Suppressor macrophage treated with lipopolysaccharide for 1 hour (primary cell): Measurements from ENCODE around the gene SLC39A6.
"Not testable (repeated sequence)": the region's sequence is repeated elsewhere in the genome, so short reads cannot be mapped to it uniquely, and the experiment has no call there.

Experiments used
- DNase-seq, 3 donors: peaks; one replicate each; pipeline ENCODE4 v3.0.0-alpha.2; 2020 to 2022

The SLC39A6 gene

GRCh38 chr18:36132756-36133155 lies 3.6 kb upstream of the SLC39A6 start:
- no peak for DNase-seq

GRCh38 chr18:36131692-36132483 lies 2.7 kb upstream of the SLC39A6 start:
- no peak for DNase-seq

GRCh38 chr18:36130883-36131653 lies 1.9 kb upstream of the SLC39A6 start:
- DNase-seq, result no peak

DNA sequence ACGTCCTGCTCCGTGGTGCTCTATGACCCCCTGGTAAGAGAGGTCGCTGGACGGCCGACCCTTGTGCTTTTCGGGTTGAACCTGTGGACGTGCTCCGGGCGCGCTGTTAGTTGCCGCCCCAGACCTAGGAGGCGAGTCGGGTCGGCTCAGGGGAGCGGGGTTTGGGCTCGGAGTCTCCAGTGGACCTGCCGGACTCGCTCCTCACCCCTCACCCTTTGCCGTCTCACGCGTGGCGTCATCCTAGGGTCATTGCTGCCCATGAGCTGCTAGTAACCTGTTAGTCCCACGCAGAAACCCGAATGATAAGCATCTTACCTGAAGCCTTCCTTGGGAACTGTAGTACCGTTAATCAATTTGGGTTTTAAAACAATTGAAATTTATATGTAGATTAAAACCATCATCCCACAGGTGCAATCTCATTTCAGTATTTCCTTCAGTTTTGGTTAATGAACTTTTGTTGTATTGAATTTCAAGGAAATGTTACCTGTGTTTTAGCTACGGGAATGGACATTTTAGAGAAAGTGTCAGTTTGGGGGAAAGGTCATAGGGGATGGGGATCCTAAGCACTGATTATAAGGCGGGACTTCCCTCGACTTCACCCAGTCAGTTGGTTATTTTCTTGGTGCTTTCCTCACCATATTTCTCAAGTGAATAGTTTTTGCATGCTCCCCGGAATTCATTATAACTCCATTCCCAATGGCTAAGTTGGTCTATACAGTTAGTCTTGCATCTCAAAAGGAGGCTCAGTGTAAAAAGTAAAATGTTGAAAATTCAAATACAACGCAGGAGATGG lies 1.1 kb upstream of the SLC39A6 start:
- peak; percentile 42 to 44 (median 44) for DNase-seq

GRCh38 chr18:36128907-36129299 lies 237 bp downstream of the SLC39A6 start:
- DNase-seq, result no peak

DNA sequence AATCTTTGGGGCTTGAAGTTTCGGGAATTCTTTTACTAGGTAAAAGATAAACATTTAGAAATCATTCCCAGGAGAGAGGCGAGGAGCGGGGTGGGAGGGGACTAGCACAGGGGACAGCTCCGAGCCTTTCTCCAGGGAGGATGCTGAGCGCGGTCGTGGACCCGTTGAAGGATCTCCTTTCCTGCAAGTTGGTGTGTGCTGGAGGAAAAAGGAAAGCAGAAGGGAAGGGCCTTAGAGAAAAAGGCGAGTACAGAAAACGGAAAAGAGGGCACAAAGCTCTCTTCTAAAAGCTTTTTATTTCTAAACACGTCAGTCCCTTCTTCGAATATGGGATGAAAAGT lies 640 bp downstream of the SLC39A6 start:
- DNase-seq, result peak in 2 of 3 donors; percentile 7 to 17

DNA sequence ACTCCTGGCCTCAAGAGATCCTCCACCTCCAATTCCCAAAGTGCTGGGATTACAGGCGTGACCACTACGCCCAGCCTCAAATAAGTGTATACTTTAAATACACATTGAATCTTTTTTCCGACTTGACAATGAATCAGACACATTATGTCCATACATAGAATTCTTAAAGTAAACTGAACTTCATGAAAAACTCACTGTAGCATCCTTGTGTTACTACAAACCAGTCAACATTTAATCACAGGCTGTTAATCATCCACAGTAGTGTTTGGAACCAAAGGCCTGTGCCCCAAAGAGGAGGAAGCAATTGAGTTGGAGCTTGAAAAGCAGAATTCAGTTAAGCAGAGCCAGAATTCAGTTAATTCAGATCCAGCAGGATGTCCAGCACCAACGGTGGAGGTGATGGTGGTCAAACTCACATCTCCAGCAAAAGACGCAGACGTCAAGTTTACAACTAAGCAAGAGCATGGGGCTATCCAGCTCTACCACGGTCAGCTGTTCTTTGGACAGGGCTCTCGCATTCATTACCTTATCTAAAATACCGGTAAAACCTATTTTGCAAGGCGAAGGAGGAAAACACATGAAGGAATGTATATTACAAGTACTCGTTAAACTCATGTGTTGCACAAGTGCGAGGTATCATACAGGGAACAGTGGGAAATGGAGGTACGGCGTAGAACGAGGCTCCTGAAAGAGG lies 1.2 kb downstream of the SLC39A6 start:
- peak in 1 of 3 donors; percentile 7 for DNase-seq

DNA sequence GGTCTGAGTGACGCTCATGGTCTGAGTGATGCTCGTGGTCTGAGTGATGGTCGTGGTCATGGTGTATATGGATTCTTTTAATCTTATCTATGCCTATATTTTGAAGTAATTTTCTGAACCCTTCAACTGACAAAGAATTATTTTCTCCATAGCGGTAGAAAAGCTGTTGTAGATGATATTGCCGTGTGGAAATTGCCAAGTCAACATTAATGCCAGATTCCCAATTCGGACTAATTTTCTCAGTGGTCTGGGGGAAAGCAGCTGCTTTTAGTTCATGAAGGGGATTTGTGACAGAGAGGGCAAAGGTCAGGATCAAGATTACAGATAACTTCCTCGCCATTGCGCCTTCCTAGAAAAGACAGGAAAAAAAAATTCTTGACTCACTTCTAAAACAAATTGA lies 2.5 kb downstream of the SLC39A6 start:
- DNase-seq, result no peak

GRCh38 chr18:36124841-36125240 lies 4.3 kb downstream of the SLC39A6 start:
- no peak for DNase-seq

GRCh38 chr18:36120297-36120696 lies 8.8 kb downstream of the SLC39A6 start:
- no peak for DNase-seq

GRCh38 chr18:36116771-36117170 lies 12.4 kb downstream of the SLC39A6 start:
- DNase-seq, result not testable (repeated sequence)

- no peak for DNase-seq
These were observed 14.4 kb downstream of the SLC39A6 start for GRCh38 chr18:36114738-36115137.

- DNase-seq, result no peak
These were observed 14.9 kb downstream of the SLC39A6 start for GRCh38 chr18:36114251-36114650.

DNA sequence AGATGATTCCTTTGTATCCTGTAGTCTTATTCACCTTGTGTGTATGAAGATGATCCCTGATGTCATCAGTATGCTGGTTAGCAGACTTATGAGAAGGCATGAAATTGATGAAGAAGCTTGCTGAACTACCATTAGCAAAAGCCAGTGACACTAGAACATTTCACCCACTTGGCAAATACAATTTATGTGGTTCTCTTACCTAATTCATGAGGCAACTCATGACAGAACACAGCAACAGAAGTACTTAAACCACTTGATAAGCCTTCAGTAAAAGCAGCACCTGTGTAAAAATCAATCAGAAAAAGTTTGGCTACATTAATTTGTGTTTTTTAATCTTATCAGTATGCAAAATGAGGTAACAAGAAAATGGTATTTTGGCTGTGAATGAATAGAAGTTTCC lies 16.8 kb downstream of the SLC39A6 start:
- DNase-seq, result no peak

DNA sequence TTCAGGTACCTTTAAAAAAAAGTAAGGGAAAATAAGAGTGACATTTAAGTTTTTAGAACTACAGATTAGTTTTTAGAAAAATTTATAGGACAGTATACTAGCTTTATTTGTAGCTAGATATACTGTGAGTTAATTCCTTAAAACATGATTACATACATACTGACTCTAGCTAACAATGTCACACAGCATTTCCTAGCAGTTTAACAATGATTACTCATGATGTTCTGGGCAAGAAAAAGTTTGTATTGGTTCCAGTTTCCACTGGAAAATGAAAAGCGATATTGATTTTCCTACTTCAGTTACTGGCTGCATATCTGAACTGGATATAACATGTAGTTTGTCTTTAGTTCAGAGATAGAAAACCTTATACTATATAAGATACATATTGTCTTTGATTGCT lies 19.4 kb downstream of the SLC39A6 start:
- no peak for DNase-seq

- DNase-seq, result no peak
These were observed 20.5 kb downstream of the SLC39A6 start for GRCh38 chr18:36108601-36109000.

GRCh38 chr18:36108196-36108595 lies 20.9 kb downstream of the SLC39A6 start:
- DNase-seq, result peak; percentile 32 to 51 (median 41)

DNA sequence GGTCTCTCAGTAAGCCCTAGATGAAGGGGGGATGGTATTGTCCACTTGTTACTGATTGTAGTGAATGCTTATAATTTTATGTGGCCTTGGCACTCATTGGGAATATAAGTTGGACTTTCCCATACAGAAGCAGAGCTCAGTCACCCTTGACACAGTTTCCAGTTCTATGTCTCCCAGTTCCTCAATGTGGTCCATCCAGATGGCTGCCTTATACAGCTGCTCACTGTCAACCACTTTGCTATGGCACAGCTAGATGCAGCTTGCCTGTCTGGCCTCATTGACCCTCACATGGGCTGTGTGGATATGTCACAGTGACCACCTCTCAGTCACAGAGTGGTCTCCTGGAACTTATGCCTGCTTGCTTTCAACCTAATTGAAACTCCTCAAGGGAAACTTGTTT lies 21.7 kb downstream of the SLC39A6 start:
- DNase-seq, result peak in 2 of 3 donors; percentile 13 to 22

DNA sequence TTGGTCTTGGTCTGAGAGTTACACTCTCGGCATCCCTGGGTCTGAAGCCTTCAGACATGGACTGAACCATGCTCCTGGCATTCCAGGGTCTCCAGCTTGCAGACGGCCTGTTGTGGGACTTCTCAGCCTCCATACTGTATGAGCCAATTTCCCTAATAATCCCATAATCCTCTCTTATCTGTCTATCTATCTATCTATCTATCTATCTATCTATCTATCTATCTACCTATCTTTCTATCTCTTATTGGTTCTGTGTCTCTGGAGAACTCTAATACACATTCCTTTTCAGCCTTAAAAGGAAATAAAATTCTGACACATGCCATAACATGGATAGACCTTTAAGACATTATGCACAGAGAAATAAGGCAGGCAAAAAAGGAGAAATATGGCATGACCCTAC lies 24.4 kb downstream of the SLC39A6 start:
- no peak for DNase-seq

- DNase-seq, result no peak
These were observed 27.2 kb downstream of the SLC39A6 start for GRCh38 chr18:36101943-36102342.

- no peak for DNase-seq
These were observed 29.8 kb downstream of the SLC39A6 start for GRCh38 chr18:36099311-36099710.

DNA sequence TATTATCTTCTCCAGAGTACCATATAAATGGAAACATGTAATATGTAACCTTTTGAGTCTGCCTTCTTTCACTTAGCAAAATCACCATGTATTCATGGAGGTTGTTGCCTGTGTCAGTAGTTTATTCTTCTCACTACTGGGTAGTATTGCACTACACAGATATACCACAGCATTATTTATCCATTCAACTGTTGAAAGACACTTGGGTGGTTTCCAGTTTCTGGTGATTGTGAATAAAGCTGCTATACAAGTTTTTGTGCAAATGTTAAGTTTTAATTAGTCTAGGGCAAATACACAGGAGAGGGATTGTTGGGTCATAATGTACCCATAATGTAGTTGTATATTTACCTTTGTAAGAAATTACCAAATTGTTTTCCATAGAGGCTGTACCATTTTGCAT lies 32.2 kb downstream of the SLC39A6 start:
- DNase-seq, result no peak
